GM04503 (cell line): ENCODE measurements around the gene CMSS1.
"Not testable (repeated sequence)": the region's sequence is repeated elsewhere in the genome, so short reads cannot be mapped to it uniquely, and the experiment has no call there.

Experiments used
- DNase-seq: peaks from one replicate; pipeline ENCODE4 v3.0.0-alpha.2; 2012; ENCODE audit warnings: low read depth

CMSS1 gene

DNA sequence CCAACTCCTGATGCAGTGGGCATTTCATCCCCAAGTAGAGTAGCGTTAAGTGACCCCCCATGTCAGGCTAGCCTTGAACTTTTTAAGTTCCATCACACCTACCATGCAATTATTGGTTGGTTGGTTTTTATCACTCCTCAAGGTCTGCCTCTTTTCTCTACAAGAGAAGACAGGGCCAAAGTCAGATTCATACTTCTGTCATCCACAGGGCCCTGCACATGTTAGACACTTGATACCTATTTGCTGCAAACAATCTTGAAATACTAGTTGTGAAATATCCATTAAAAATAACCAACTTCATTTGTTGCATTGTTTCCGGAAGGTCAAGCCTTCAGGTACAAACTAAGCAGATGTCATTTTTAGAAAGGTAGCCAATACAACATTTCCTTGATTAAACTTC is 1.2 kb downstream of the CMSS1 start:
- no peak for DNase-seq

DNA sequence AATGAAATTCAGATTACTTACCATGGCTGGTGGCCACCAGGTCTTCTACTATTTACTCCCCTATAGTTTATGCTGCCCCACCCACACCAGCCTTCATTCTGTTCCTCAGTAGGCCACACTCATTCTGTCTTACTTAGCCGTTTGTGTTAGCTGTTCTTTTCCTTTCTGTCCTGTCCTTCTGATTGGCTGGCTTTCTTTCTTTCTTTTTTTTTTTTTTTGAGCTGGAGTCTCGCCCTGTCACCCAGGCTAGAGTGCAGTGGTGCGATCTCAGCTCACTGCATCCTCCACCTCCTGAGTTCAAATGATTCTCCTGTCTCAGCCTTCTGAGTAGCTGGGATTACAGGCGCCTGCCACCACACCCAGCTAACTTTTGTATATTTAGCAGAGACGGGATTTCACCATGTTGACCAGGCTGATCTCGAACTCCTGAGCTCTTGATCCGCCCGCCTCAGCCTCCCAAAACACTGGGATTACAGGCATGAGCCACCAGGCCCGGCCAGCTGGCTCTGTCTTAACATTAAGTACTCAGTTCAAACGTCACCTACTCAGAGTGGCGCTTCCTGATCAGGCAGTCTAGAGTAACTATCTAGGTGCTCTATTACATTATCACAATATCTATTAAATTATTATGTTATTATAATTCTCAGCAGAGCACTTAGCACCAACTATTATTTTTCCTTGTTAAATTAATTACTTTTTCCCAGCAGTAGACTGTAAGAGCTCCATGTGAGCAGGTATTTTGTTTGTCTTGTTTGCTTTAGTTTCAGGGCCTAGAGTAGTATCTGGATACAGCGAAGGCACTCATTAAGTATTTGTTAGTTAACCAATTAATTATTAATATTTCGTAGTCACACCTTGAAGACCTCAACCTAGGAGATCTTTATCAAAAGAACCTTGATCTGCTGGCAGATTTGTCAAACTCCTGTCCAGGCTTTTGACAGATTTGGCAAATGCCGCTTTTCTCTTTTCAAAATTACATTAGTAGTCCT is 6.4 kb downstream of the CMSS1 start:
- DNase-seq: no peak

DNA sequence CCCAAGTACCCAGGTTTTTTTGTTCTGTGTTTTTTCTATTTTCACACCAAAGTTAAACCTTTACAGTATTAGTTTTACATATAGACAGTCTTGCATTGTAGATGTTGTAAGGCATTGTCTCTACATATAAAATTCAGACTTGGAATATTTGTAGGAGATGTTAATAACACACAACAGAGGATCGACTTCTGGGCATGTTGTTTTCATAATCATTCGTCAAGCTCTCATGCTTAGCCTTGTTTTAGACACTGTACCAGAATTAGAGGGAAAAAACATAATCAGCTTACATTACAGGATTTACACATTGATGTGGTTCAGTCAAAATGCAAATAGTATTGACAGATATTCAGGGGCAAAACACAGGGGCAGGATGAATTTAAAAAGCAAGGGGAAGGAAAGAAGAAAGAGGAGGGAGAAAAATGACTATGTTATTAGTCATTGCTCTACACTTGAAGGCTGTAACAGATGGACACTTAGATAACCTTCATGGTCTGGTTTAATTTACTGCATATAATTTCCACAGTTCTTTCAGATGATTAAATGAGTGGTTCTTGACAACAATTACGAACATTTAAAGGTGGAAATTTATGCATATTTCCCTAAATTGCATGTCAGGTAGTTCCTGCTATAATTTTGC is 7.5 kb downstream of the CMSS1 start:
- no peak for DNase-seq

DNA sequence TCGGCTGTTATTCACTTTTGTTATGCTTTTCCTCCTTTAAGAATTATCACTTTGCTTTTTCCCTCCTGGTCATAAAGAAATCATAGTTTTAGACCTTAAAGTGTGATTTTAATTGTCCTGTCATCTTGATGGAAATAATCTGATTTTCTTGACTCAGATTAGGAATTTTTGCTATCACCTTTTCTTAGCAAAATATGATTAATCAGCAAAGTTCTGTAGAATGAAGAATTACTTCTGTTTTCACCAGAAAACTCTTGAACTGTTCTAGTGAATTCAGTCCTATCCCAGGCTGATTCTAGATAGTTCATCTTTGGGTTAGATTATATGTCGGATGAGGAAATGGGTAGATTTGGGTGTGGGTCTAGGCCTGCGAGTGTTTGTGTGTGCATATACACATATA is 12.2 kb downstream of the CMSS1 start:
- DNase-seq: no peak

GRCh38 chr3:99833617-99834205 is 16.0 kb downstream of the CMSS1 start:
- no peak for DNase-seq

GRCh38 chr3:99834211-99834957 is 16.7 kb downstream of the CMSS1 start:
- no peak for DNase-seq

GRCh38 chr3:99836681-99837080 is 19.0 kb downstream of the CMSS1 start:
- DNase-seq: no peak

- DNase-seq: no peak
Measured at GRCh38 chr3:99837715-99838114, 20.1 kb downstream of the CMSS1 start.

GRCh38 chr3:99838755-99839154 is 21.1 kb downstream of the CMSS1 start:
- no peak for DNase-seq

DNA sequence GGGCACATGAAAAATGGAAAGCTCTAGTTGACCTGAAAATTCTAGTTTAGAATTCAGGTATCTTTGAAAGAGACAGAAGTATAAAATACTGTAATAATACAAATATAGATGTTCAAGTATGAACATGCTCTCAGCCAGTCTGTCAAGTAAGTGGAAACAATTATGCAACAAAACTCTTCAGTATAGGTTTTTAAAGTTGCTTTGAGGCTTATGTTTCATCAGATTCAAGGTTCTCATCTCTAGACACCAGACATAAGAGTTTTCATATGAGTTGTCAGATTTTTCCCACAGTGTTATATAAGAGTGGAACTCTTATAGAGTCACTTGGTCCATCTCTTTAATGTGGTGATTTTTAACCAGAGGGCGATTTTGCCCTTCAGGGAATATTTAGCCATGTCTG is 22.0 kb downstream of the CMSS1 start:
- DNase-seq: no peak

- not testable (repeated sequence) for DNase-seq
Measured at GRCh38 chr3:99841949-99842348, 24.3 kb downstream of the CMSS1 start.

- no peak for DNase-seq
Measured at GRCh38 chr3:99842826-99843589, 25.3 kb downstream of the CMSS1 start.

DNA sequence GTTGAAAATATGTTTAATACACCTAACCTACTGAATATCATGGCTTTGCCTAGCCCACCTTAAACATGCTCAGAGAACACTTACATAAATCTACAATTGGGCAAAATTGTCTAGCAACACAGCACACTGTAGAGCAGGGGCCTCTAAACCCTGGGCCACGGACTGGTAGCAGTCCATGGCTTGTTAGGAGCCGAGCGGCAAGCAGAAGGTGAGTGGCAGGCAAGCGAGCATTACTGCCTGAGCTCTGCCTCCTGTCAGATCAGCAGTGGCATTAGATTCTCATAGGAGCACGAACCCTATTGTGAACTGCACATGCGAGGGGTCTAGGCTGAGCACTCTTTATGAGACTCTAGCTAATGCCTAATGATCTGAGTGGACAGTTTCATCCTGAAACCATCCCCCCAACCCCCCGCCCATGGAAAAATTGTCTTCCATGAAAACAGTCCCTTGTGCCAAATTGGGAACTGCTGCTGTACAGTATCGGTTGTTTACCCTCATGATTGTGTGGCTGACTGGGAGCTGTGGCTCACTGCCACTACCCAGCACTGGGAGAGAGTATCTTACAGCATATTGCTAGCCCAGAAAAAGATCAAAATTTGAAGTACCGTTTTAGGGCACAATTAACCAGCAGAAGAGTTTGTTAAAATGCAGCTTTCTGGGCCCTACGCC is 26.1 kb downstream of the CMSS1 start:
- no peak for DNase-seq

- DNase-seq: no peak
Measured at GRCh38 chr3:99845331-99845730, 27.7 kb downstream of the CMSS1 start.

GRCh38 chr3:99845999-99846398 is 28.3 kb downstream of the CMSS1 start:
- no peak for DNase-seq

DNA sequence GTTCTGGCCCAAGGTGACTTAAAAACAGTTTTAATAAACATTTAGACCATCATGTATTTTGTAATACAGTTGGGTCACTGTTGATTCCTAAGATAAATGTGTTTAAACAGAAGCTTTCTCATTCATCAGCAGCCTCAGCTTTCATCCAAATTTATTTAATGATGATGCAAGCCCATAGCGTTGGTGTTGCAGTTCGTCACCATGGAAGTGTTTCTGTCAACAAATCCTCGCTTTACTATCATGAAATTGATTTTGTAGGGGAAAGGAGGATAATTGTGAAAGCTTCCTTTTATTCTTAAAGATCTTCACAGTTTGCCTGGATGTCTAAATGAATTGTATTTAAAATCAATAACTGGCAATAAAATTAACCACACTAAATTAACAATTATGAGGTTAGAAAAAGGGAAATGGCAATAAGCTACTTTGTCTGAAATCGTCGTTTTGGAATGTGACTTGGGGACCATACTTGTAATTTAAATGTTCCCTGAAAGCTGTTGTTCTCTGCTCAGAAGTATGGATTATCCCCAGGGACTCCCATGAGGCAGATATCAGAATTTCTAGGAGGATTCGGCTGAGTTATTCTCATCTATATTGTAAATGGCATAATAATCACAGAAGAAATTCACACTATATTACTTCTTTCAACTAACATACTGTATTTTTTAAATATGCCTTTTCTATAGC is 29.0 kb downstream of the CMSS1 start:
- peak; percentile 55 for DNase-seq

DNA sequence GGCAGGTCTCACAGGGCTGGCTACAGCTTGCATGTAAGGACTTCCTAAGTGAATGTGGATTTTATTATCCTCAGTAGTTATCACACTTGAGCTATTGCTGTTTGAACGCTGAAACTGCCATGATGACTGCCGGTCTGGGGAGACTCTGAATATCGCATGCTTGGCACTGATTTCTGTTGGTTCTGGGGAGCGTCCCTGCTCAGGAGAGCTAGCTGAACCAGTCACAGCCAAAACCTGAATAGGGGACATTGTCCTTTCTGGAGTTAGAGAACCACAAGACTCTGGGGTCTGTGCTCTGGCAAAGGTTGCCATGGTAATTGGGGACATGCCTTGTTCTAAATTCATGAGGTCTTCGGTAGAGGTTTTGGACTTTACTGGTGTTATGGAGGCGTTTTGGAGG is 30.8 kb downstream of the CMSS1 start:
- no peak for DNase-seq

GRCh38 chr3:99850608-99851007 is 32.9 kb downstream of the CMSS1 start:
- DNase-seq: no peak

- DNase-seq: no peak
Measured at GRCh38 chr3:99851955-99852354, 34.3 kb downstream of the CMSS1 start.

- no peak for DNase-seq
Measured at GRCh38 chr3:99852851-99853250, 35.2 kb downstream of the CMSS1 start.
